CD4-positive, alpha-beta T cell treated with Interleukin-17A for 1 hour (primary cell): Measurements from ENCODE around the gene SNX2.

ENCODE experiments used
- DNase-seq: peaks from one replicate; pipeline ENCODE4 v3.0.0-alpha.2; 2020

Gene SNX2

DNA sequence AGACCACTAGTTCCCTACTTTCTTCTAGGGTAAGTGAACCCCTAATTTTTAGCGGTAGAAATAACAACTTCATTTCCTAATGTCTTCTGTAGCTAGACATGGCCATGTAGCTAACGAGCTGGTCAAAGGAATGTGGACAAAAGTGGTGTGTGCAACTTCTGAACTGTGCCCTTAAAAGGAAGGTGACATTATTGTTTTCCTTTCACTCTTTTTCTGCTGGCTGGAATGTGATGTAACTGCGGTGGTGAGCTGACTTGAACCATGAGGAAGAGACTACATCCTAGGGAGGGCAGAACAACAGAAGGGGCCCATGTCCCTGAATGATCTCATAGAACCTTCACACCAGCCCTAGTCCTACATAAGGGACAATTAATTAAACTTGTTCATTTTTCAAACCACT, 1.3 kb upstream of the SNX2 start:
- no peak for DNase-seq

- DNase-seq = no peak
These were observed 390 bp upstream of the SNX2 start for GRCh38 chr5:122774519-122774860.

GRCh38 chr5:122775550-122776542, 966 bp downstream of the SNX2 start:
- peak; percentile 29 for DNase-seq

- DNase-seq = no peak
These were observed 3.3 kb downstream of the SNX2 start for GRCh38 chr5:122778157-122778556.

GRCh38 chr5:122779451-122779850, 4.6 kb downstream of the SNX2 start:
- no peak for DNase-seq

GRCh38 chr5:122780296-122780695, 5.4 kb downstream of the SNX2 start:
- DNase-seq = no peak

DNA sequence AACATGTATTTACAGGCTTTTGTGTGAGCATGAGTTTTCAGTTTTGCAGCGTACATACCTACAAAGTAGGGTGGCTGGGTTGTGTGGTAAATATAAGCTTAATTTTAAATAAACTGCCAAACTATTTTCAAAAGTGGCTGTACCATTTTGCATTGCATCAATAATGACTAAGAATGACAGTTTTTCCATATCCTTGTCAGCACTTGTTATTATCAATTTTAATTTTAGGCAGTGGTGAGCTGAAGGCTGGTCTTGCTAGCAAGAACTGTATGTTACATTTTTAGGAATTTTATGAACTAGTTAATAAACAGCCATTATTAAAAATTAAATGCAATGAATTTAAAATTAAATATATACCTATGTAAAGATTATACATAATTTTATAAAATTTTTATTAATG, 6.6 kb downstream of the SNX2 start:
- DNase-seq = no peak

DNA sequence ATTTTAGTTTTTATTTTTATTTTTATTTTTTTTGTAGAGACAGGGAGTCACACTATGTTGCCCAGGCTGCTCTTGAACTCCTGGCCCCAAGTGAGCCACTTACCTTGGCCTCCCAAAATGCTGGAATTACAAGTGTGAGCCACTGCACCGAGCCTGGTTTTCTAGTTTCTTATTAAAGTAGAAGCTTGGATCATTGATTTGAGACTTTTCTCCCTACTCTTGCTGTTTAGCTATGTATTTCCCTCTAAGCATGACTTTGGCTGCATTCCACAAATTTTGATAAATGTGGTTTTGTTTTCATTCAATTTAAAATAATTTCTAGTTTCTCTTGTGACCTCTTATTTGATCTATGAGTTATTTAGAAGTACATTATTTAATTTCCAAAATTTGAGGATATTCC, 10.4 kb downstream of the SNX2 start:
- no peak for DNase-seq

- DNase-seq = no peak
These were observed 13.5 kb downstream of the SNX2 start for GRCh38 chr5:122788371-122788770.

GRCh38 chr5:122788996-122789395, 14.1 kb downstream of the SNX2 start:
- no peak for DNase-seq

DNA sequence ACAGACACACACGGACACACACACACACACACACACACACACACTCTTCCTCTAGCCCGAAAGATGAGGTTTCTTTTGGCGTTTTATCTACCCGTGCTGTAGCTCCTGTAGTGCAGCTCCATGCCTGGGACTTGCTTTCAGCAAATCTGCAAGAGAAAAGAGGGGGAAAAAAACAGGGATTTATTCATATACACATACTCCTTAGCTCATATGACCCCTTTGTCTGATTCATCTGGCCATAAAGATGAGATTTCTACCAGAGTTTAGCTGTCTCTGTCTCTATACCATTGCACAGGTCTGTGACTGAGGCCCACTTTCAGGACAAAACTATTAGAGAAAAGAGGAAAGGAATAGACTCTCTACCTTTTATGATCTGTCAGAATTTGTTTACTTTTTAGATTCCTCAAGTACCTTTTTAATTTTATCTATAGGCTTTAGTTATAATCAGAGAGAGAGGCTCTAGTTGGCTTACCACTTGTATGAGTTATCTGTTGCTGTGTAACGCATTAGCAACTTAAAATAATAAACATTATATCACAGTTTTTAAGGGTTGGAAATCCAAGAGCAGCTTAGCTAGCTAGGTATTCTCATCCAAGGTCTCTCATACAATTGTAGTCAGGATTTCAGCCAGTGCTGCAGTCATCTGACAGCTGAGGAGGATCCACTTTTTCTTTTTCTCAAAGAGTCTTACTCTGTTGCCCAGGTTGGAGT, 14.7 kb downstream of the SNX2 start:
- no peak for DNase-seq

DNA sequence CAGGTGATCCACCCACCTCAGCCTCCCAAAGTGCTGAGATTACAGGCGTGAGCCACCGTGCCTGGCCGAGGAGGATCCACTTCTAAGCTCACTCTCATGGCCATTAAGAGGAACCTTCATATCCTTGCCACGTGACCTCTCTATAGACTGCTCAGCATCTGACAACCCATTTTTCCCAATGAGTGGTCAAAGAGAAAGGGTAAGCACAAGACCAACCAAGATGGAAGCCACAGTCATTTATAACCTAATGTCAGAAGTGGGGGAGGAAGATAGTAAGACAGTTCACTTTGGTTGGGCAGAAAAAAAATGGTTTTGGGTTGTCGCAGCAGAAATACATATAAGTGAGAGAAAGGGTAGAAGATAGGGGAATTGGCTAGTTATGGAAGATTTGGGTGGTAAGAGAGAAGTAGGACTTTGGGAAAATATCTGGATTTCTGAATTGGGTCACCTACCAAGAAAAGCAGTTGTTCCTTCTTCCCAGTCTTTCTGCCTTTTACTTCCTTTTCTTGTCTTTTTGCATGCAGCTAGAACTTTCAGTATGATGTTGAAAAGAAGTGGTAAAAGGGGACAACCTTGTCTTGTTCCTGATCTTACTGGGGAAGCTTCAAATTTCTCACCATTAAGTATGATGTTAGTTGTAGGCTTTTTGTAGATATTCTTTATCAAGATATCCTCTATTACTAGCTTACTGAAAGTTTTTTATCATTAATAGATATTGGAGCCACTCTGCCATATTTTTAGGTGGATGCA, 15.6 kb downstream of the SNX2 start:
- DNase-seq = no peak

GRCh38 chr5:122805481-122805880, 30.6 kb downstream of the SNX2 start:
- DNase-seq = no peak

GRCh38 chr5:122810405-122810804, 35.5 kb downstream of the SNX2 start:
- no peak for DNase-seq

DNA sequence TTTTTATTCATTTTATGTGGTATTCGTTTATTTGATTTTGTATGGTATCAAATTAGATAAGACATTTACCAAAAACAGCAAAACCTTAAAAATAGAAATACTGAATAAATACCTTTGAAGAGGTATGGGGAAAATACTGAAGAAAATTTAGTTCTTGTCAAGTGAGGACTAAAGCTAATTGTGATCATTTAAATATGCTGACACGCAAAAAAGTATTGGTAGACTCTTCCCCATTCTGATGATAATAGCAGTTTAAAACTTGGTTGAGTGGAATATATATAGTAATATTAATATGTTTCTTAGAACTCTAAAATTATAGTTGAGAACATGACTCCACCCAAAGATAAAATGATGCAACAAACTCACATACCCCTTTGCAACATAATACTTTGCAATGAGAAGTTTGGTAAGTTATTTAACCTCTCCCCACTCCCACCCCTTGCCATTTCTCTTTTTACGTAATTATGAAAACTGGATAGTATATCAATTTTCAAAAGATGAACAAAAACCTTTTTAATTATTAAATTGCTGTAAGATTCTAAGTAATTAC, 40.4 kb downstream of the SNX2 start:
- no peak for DNase-seq

GRCh38 chr5:122816756-122817155, 41.9 kb downstream of the SNX2 start:
- no peak for DNase-seq

- no peak for DNase-seq
These were observed 57.1 kb downstream of the SNX2 start for GRCh38 chr5:122831984-122832383.

GRCh38 chr5:122835681-122836080, 60.8 kb downstream of the SNX2 start:
- no peak for DNase-seq

DNA sequence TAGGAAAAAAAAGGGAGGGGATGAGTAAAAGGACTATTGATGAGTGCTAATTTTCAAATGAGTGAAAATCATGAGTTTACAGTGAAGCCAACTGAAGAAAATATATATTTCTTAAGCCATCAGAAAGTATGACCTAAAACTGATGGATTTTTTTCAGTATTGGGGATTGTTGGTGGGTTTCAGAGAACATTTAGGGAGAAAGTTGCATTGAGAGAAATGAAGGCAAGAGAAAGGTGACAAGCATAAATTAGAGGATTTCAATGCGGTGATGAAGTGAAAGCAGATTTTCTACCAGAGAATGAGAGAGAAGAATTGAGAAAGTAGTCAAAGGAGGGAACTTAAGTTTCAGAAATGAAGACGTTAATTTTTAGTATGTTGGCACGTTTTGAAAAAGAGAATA, 62.1 kb downstream of the SNX2 start:
- no peak for DNase-seq

- DNase-seq = no peak
These were observed 64.9 kb downstream of the SNX2 start for GRCh38 chr5:122839731-122840130.

DNA sequence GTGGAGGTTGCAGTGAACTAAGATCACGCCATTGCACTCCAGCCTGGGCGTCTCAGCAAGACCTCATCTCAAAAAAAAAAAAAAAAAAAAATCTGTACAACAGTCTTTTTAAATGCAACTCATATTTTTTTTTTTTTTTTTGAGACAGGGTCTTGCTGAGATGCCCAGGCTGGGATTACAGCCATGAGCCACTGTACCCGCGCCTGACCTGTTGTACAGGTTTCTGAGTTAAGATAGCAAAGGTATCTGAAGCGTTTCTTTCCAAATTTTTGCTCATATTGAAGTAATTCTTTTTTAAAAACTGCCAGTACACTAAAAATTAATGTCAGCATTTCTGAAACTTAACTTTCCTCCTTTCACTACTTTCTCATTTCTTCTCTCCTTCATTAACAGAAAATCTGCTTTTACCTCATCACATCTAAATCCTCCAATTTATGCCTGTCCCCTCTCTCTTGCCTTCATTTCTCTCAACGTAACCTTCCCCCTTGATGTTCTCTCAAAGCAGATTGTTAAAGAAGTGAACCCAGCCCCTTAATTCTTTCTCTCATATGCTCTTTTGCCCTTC, 67.2 kb downstream of the SNX2 start:
- DNase-seq = no peak

- peak; percentile 5 for DNase-seq
These were observed 69.4 kb downstream of the SNX2 start for GRCh38 chr5:122844136-122844909.
